GM12801 (cell line): ENCODE data around the gene SBF1.

Experiments
- TF ChIP-seq, protein P1 (sequence below): IDR thresholded peaks from one replicate; pipeline ENCODE4 v1.5.1; 2011; ENCODE audit warnings: control low read depth; ENCODE audit not compliant: insufficient read length; ENCODE audit errors: extremely low read depth

SBF1 gene, protein sequence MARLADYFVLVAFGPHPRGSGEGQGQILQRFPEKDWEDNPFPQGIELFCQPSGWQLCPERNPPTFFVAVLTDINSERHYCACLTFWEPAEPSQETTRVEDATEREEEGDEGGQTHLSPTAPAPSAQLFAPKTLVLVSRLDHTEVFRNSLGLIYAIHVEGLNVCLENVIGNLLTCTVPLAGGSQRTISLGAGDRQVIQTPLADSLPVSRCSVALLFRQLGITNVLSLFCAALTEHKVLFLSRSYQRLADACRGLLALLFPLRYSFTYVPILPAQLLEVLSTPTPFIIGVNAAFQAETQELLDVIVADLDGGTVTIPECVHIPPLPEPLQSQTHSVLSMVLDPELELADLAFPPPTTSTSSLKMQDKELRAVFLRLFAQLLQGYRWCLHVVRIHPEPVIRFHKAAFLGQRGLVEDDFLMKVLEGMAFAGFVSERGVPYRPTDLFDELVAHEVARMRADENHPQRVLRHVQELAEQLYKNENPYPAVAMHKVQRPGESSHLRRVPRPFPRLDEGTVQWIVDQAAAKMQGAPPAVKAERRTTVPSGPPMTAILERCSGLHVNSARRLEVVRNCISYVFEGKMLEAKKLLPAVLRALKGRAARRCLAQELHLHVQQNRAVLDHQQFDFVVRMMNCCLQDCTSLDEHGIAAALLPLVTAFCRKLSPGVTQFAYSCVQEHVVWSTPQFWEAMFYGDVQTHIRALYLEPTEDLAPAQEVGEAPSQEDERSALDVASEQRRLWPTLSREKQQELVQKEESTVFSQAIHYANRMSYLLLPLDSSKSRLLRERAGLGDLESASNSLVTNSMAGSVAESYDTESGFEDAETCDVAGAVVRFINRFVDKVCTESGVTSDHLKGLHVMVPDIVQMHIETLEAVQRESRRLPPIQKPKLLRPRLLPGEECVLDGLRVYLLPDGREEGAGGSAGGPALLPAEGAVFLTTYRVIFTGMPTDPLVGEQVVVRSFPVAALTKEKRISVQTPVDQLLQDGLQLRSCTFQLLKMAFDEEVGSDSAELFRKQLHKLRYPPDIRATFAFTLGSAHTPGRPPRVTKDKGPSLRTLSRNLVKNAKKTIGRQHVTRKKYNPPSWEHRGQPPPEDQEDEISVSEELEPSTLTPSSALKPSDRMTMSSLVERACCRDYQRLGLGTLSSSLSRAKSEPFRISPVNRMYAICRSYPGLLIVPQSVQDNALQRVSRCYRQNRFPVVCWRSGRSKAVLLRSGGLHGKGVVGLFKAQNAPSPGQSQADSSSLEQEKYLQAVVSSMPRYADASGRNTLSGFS (N-terminal part only)

GRCh38 chr22:50474710-50475651 is at the start of gene SBF1:
TSS of gene SBF1 (minus strand) at chr22:50475035. CDS start at chr22:50474840, 195 bp downstream.
- TF ChIP-seq, protein P1, sequence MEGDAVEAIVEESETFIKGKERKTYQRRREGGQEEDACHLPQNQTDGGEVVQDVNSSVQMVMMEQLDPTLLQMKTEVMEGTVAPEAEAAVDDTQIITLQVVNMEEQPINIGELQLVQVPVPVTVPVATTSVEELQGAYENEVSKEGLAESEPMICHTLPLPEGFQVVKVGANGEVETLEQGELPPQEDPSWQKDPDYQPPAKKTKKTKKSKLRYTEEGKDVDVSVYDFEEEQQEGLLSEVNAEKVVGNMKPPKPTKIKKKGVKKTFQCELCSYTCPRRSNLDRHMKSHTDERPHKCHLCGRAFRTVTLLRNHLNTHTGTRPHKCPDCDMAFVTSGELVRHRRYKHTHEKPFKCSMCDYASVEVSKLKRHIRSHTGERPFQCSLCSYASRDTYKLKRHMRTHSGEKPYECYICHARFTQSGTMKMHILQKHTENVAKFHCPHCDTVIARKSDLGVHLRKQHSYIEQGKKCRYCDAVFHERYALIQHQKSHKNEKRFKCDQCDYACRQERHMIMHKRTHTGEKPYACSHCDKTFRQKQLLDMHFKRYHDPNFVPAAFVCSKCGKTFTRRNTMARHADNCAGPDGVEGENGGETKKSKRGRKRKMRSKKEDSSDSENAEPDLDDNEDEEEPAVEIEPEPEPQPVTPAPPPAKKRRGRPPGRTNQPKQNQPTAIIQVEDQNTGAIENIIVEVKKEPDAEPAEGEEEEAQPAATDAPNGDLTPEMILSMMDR, result no peak

DNA sequence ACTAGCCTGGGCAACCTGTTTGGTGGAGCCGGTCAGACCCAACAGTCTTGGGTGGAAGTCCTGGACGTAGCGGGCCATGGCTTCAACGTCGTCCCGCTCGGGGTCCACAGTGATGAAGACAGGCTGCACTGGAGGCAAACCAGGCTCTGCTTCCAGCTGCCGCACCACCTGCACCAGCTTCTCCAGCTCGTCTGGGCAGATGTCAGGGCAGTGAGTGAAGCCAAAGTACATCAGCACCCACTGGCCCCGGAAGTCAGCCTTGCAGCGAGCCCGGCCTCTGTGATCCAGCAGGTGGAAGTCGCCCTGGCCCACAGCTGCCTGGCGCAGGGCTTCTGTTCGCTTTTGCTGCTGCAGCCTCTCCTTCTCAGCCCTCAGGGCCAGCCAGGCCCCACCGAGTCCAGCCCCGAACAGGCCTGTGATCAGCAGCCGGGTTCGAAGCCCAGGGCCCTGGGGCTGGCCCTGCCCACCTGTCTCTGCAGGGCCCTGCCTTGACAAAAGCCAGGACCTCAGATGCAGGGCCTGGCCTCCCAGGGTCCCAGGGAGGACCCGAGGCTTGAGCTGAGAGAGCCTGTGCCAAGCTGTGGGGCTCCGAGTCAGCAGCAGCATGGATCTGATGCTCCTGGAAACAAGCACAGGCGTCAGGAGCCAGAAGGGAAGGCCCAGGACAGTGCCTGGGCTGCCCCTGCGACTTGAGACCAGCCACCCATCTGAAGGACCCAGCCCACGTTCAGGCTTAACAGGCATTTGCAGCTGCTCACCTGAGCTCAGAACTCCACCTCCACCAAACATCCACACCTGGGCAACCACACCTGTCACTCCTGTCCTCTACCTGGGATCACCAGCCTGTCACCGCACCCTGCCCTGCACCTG is 49.2 kb upstream of the SBF1 start:
- TF ChIP-seq, protein P1, result no peak

GRCh38 chr22:50523458-50523805 is 48.6 kb upstream of the SBF1 start:
- TF ChIP-seq, protein P1, result no peak

DNA sequence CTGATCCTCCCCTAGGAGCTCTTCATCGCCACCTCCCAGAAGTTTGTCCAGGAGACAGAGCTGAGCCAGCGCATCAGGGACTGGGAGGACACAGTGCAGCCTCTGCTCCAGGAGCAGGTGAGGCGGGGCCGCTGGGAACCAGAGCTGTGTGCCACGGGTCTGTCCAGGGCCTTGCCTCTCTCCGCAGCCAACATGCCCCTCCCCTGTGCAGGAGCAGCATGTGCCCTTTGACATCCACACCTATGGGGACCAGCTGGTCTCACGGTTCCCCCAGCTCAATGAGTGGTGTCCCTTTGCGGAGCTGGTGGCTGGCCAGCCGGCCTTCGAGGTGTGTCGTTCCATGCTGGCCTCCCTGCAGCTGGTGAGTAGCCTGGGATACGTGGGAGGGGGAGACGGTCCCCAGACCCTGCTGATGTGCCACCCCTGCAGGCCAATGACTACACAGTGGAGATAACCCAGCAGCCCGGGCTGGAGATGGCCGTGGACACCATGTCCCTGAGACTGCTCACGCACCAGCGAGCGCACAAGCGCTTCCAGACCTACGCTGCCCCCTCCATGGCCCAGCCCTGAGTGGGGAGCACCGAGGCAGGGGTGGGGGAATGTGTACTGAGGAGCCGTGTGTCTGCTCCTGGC is 48.1 kb upstream of the SBF1 start:
- TF ChIP-seq, protein P1, result no peak

DNA sequence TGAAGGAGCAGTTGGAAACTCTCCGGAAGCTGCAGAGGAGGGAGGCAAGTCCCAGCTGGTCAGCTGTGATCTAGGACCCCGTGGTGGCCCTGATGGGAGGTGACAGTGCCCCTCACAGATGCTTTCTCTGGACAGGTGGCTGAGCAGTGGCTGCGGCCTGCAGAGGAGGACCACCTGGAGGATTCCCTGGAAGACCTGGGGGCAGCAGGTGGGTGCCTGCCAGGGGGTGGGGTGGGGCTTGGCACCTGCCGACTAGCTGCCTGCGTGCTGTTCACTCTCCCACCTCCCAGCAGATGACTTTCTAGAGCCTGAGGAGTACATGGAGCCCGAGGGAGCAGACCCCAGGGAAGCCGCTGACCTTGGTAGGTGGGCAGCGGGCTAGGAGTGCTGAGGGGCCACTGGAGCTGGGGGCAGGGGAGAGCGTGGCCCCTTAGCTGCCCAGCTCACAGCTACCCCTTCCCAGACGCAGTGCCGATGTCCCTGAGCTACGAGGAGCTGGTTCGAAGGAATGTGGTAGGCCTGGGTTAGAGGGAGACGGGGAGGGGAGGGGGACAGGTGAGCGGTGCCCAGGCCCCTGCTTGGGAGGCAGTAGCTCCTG is 47.5 kb upstream of the SBF1 start:
- TF ChIP-seq, protein P1, result no peak
